GM10248 (cell line): ENCODE measurements around the gene PECR.
"Not testable (repeated sequence)": the region's sequence is repeated elsewhere in the genome, so short reads cannot be mapped to it uniquely, and the experiment has no call there.

Experiments
- CTCF ChIA-PET: fragments of 300-600 bp; sonication (Branson Sonifier 250); formaldehyde crosslinking; extraction: SDS; loops from one replicate; lab custom pipeline; 2021; ENCODE audit warnings: antibody characterized with exemption; lab: Yijun Ruan, JAX
- POLR2A ChIA-PET: fragments of 350-650 bp; sonication (Branson Sonifier 250); formaldehyde crosslinking; extraction: SDS; loops from one replicate; lab custom pipeline; 2020; ENCODE audit warnings: antibody characterized with exemption; lab: Yijun Ruan, JAX
- DNase-seq: peaks from one replicate; pipeline ENCODE4 v3.0.0; 2012; ENCODE audit errors: extremely low spot score
- TF ChIP-seq, protein P1 (sequence below): IDR thresholded peaks from 2 replicates; pipeline ENCODE4 v1.5.1; 2012; ENCODE audit warnings: mild to moderate bottlenecking, low read depth; ENCODE audit errors: extremely low read depth, missing control alignments, control extremely low read depth

PECR gene

DNA sequence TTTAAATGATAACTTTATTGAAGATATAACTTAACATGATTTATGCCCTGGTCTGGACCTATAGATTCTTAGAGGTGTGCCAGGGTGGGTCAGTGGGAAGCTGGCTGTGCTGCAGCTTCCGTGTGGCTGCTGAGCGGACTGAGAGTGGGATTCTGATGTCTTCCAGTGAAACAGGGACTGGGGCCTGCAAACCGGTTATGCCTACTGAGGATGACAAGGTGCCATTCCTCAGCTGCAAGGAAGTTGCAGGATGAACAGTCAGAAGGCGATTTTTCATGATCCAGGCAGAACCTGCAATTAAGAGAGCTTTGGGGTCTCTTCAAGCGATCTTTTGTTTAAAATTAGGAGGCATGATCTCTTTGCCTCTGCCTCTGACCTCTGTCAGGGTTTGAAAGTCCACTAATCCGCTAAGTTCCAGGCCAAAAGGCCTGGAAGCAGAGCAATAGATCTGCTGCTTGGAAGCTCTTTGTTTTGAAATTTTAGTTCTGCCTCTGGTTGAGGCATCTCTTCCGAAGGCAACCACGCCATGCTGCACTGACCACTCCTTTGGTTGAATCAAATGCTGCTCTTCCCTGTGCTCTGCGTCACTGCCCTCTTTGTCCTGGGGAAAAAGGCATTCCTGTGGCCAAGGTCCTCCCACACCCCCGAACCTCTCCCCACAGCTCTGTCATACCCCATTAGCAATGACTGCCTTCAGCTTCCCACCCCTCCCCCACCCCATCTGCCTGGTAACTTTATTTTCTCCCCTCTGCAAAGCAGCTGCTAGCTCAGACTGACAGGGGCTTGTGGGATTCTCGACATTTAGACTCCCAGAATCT is 2.1 kb upstream of the PECR start:
- TF ChIP-seq, protein P1, sequence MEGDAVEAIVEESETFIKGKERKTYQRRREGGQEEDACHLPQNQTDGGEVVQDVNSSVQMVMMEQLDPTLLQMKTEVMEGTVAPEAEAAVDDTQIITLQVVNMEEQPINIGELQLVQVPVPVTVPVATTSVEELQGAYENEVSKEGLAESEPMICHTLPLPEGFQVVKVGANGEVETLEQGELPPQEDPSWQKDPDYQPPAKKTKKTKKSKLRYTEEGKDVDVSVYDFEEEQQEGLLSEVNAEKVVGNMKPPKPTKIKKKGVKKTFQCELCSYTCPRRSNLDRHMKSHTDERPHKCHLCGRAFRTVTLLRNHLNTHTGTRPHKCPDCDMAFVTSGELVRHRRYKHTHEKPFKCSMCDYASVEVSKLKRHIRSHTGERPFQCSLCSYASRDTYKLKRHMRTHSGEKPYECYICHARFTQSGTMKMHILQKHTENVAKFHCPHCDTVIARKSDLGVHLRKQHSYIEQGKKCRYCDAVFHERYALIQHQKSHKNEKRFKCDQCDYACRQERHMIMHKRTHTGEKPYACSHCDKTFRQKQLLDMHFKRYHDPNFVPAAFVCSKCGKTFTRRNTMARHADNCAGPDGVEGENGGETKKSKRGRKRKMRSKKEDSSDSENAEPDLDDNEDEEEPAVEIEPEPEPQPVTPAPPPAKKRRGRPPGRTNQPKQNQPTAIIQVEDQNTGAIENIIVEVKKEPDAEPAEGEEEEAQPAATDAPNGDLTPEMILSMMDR = no peak
- DNase-seq = no peak
- CTCF ChIA-PET = interaction anchor here (1.0 to 2.2 kb wide), 12 partner anchors 10 to 112 kb away, joined by 3 to 9 read pairs (median 5); no protein-coding TSS in a partner anchor
- POLR2A ChIA-PET = no interaction called here

DNA sequence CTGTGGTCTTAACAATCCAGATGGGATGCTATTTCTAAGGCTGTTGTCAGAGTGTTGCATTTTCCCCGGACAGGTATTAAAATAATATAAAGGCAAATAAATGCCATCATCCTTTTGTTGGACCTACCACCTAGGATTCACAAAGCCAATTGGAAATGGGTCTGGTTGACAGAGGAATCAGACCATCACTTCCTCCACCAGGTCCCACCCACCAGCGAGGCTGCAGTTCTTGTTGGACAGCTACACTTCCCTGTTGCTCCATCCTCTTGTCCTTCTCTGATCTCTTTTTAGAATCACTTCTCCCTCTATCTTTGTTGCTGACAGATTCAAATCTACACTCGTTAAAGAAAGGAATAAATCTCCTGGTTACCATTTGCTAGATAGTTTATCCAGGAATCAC is 1.2 kb upstream of the PECR start:
- DNase-seq = no peak
- ChIA-PET POLR2A (no interaction called here), CTCF (interaction anchor here (1.0 to 2.2 kb wide), 6 partner anchors 12 to 59 kb away, joined by 3 to 9 read pairs (median 5); no protein-coding TSS in a partner anchor)
- TF ChIP-seq, protein P1 = no peak

DNA sequence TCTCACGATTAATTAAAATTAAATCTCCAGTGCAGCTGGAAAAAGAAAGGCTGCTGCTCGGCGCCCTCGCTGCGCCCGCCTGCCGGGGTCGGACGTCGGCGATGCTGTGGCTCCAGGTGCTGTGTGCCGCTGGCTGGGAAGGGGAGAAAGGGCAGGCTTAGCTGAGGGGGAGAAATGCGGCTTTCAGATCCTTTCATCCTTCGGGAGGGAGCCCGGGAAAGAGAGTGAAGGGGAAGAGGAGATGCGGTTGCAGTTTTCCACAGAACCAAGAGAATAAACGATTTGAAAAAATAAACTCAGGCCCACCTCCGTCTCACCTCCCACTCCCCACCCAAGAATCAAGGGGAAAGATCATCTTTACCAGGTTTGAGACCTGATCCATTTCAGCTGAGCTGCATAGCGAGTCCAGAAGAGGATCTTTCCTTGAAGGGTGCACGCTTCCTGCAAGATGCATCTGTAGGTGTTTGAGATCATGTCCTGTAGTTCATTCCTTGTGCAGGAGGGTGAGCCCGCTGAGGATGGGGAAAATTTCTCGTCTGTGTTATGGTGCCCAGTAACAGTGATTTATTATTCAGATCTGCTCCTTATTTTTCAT is 605 bp upstream of the PECR start:
- ChIA-PET CTCF (interaction anchor here (1.0 to 2.2 kb wide), 5 partner anchors 12 to 50 kb away, joined by 3 to 7 read pairs (median 4); partner anchors contain the start of gene XRCC5), POLR2A (no interaction called here)
- no peak for DNase-seq
- TF ChIP-seq, protein P1 = no peak

DNA sequence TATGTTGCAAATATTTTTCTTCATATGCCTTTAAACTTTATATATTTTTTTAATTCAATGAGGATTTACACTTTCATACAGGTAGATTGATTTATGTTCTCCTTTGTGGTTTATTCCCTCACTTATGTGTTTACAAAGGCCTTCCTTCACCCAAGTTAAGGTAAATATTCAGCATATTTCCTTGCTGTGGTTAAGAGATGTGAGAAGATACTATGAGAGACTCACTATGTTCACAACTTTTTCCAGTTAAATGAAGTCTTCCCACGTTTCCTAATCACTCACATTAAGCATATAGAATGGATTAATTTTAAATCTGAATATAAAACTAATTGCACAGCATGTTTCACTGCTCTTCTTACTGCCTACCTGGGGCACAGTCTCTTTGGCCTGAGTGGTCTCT is 597 bp downstream of the PECR start:
- CTCF ChIA-PET = interaction anchor here (0.6 to 1.5 kb wide), 7 partner anchors 11 to 49 kb away, joined by 3 to 5 read pairs (median 3); partner anchors contain the start of gene XRCC5
- POLR2A ChIA-PET = no interaction called here
- no peak for DNase-seq
- TF ChIP-seq, protein P1 = no peak

DNA sequence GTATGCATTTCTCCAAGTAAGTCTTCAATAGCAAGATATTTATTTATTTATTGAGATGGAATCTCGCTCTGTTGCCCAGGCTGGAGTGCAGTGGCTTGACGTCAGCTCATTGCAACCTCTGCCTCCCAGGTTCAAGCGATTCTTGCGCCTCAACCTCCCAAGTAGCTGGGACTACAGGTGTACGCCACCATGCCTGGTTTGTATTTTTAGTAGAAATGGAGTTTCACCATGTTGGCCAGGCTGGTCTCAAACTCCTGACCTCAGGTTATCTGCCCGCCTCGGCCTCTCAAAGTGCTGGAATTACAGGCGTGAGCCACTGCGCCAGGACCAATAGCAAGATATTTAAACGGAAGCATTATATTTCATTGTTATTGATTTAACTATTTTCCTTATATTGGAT is 1.6 kb downstream of the PECR start:
- DNase-seq, POLR2A ChIA-PET: not testable (repeated sequence)
- CTCF ChIA-PET = interaction anchor here (1.5 kb wide), 1 partner anchor 22 kb away, joined by 3 read pairs; no protein-coding TSS in a partner anchor

DNA sequence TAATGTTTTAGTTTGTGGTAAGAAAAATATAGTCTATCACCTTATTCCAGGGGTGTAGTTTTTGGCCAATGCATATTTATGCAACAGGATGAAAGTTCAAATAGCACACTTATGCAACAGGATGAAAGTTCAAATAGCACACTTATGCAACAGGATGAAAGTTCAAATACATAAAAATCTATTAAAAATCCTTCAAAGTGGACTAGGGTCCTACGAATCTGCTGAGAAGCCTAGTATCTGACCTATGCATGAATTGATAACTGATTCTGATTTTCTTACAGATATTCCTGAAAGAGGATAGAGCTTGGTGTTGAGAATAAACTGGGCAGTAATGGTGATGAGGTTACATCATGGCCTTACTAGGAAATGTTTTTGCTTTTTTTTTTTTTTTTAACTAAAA is 2.8 kb downstream of the PECR start:
- TF ChIP-seq, protein P1 = no peak
- no peak for DNase-seq
- POLR2A ChIA-PET = no interaction called here
- CTCF ChIA-PET = interaction anchor here (0.6 kb wide), 1 partner anchor 45 kb away, joined by 3 read pairs; no protein-coding TSS in a partner anchor
